Gastrocnemius medialis (tissue), 4 donors: Measurements from ENCODE around the gene MMP12. TPM values are rescaled to one million over a fixed set of nuclear protein-coding genes. Genes with fewer than 3 reads are reported as not detected.
"Not testable (repeated sequence)": the region's sequence is repeated elsewhere in the genome, so short reads cannot be mapped to it uniquely, and the experiment has no call there.

Experiments
- ATAC-seq, 2 donors: fragments of 150-250 bp; one replicate each; pipeline ENCODE4 v1.9.1; 2016
- DNase-seq, 2 donors: peaks; one replicate each; pipeline ENCODE4 v3.0.0-alpha.2; 2019
- H3K27ac ChIP-seq, 4 donors: fragments of 200-600 bp; sonication (generic); 1 replicate in 1 of 4; 2 replicates in 3 of 4; pipeline ENCODE4 v1.5.1; 2016 to 2018; ENCODE audit warnings: mild to moderate bottlenecking in 2 of 4, moderate library complexity in 1 of 4
- H3K27me3 ChIP-seq, 3 donors: fragments of 200-600 bp; sonication (generic) in 2 of 3; 1 replicate in 1 of 3; 2 replicates in 2 of 3; pipeline versions ENCODE4 v1.5.1 to v1.6.0; 2016 to 2019; ENCODE audit warnings: mild to moderate bottlenecking in 1 of 3, moderate library complexity in 1 of 3
- H3K36me3 ChIP-seq, 2 donors: fragments of 200-600 bp; sonication (generic) in 1 of 2; one replicate each; pipeline ENCODE4 v1.5.1; 2017 to 2018
- H3K4me1 ChIP-seq, 2 donors: fragments of 200-600 bp; sonication (generic) in 1 of 2; one replicate each; pipeline ENCODE4 v1.5.1; 2016 to 2017; ENCODE audit warnings: mild to moderate bottlenecking in 2 of 2
- H3K4me3 ChIP-seq, 4 donors: fragments of 200-600 bp; sonication (generic) in 3 of 4; 1 replicate in 1 of 4; 2 replicates in 3 of 4; pipeline ENCODE4 v1.5.1; 2016 to 2019; ENCODE audit warnings: mild to moderate bottlenecking in 2 of 4
- H3K9me3 ChIP-seq, 3 donors: fragments of 200-600 bp; sonication (generic) in 2 of 3; 1 replicate in 1 of 3; 2 replicates in 2 of 3; pipeline ENCODE4 v1.5.1; 2016 to 2019
- POLR2A ChIP-seq, 2 donors: fragments of 450-650 bp; IDR thresholded peaks; one replicate each; pipeline ENCODE4 v1.6.1; 2017; ENCODE audit warnings: antibody characterized with exemption in 2 of 2, mild to moderate bottlenecking in 2 of 2, moderate library complexity in 2 of 2
- in situ Hi-C, 4 donors: fragments of 200-750 bp; cut with MboI; loops; one replicate each; pipeline versions ENCODE4 v1.15.0 to v1.8.0; 2017; ENCODE audit warnings: low sequenced_read_pairs in 4 of 4
- intact Hi-C: fragments of 100-400 bp; cut with DNase I; formaldehyde crosslinking; loops from one replicate; pipeline ENCODE4 v1.15.1; 2023; ENCODE audit warnings: low total_unique reads
- total RNA-seq, 4 donors: library from RNA; depleted of rRNA; stranded (reverse); fragments of >200 nt; gene quantifications; one replicate each; pipeline versions ENCODE4 v1.1.0 to v1.2.3, GENCODE V29; 2016
- TF ChIP-seq, protein P1 (sequence below), 5 experiments: fragments of 450-650 bp in 3 of 5; fragments of 200-600 bp in 2 of 5; sonication (generic) in 2 of 5; IDR thresholded peaks in 4 of 5; conservative IDR thresholded peaks in 1 of 5; 1 replicate in 4 of 5; 2 replicates in 1 of 5; pipeline ENCODE4 v1.5.1; 2016 to 2019; ENCODE audit warnings: antibody characterized with exemption in 5 of 5, mild to moderate bottlenecking in 3 of 5, moderate library complexity in 3 of 5

The MMP12 gene
- total RNA-seq, 4 donors from 2014 or later, result not detected

DNA sequence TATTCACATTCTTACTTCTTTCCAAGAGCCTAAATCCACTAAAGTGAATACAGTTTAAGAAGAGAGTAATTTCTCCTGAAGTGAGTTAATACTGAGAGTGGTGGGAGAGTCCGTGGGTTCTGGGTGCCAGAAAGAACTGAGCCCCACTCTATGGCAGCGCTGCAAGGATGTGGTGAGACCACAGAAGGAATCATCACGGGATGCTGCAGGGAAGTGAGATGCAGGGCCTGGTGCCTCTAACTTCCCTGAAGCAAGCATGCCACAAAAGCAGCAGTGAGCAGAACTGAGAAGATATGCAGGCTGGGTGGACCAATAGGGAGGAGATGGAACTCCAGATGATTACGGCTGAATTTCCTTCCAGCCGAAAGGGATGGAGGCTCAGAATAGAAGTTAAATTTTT is 5.0 kb upstream of the MMP12 start:
- ATAC-seq (no peak), DNase-seq (no peak)
- no peak for TF ChIP-seq POLR2A (IDR thresholded peaks at IDR 0.05)
- TF ChIP-seq, protein P1, sequence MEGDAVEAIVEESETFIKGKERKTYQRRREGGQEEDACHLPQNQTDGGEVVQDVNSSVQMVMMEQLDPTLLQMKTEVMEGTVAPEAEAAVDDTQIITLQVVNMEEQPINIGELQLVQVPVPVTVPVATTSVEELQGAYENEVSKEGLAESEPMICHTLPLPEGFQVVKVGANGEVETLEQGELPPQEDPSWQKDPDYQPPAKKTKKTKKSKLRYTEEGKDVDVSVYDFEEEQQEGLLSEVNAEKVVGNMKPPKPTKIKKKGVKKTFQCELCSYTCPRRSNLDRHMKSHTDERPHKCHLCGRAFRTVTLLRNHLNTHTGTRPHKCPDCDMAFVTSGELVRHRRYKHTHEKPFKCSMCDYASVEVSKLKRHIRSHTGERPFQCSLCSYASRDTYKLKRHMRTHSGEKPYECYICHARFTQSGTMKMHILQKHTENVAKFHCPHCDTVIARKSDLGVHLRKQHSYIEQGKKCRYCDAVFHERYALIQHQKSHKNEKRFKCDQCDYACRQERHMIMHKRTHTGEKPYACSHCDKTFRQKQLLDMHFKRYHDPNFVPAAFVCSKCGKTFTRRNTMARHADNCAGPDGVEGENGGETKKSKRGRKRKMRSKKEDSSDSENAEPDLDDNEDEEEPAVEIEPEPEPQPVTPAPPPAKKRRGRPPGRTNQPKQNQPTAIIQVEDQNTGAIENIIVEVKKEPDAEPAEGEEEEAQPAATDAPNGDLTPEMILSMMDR (IDR thresholded peaks at IDR 0.05 in 4 of 5, conservative IDR thresholded peaks at IDR 0.05 in 1 of 5), result no peak
- no peaks in the 10 kb centered on the region for H3K36me3 ChIP-seq
- H3K27ac ChIP-seq, result no peak overlapping the region
- intact Hi-C loops, result no loop called here
- H3K4me3 ChIP-seq, result no peak overlapping the region
- no peaks in the 10 kb centered on the region for H3K9me3 ChIP-seq
- in situ Hi-C loops, result no loop called here
- H3K27me3 ChIP-seq, result no peaks in the 10 kb centered on the region
- H3K4me1 ChIP-seq, result no peaks in the 10 kb centered on the region

DNA sequence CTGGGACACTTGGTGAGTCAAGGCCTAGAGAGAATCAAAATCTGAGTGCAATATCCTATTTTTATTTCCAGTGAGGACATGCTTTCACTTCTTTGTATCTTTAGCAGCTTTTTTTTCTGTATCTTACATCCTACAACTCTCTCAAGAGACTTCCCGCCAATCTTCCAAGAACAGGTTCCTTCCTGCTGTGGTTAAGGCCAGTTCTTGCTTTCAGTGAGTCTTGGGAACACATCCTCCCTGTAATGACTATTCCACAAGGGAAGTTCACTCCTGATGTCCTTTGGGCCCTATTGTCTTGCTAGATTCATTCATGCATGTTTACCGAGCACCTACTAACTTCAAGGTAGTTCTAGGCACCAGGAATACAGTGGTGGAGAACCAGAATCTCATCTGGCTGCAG is 3.8 kb upstream of the MMP12 start:
- Histone ChIP-seq H3K27ac (no peak overlapping the region), H3K4me3 (no peak overlapping the region), H3K27me3 (no peaks in the 10 kb centered on the region), H3K36me3 (no peaks in the 10 kb centered on the region), H3K9me3 (no peaks in the 10 kb centered on the region), H3K4me1 (no peaks in the 10 kb centered on the region)
- in situ Hi-C loops (no loop called here), intact Hi-C loops (no loop called here)
- TF ChIP-seq POLR2A (IDR thresholded peaks at IDR 0.05), result no peak
- no peak for DNase-seq
- ATAC-seq, result no peak

DNA sequence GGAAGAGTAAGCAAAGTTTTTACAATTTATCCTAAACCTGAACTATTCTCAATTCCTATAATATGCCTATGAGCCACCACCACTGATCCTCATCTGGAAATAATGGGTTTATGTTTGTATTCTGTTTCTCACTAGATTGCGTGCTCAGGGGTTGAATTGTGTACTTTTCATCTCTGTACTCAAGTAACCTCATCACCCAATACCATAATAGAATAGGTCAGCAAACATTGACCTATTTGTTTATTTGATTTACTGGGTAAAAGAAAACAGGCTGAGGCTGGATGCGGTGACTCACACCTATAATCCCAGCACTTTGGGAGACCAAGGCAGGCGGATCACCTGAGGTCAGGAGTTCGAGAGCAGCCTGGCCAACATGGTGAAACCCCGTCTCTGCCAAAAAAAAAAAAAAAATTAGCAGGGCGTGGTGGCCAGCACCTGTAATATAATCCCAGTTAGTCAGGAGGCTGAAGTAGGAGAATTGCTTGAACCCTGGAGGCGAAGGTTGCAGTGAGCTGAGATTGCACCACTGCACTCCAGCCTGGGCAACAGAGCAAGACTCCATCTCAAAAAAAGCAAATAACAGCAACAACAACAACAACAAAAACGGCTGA is 5.3 kb downstream of the MMP12 start:
- DNase-seq, intact Hi-C loops: not testable (repeated sequence)

DNA sequence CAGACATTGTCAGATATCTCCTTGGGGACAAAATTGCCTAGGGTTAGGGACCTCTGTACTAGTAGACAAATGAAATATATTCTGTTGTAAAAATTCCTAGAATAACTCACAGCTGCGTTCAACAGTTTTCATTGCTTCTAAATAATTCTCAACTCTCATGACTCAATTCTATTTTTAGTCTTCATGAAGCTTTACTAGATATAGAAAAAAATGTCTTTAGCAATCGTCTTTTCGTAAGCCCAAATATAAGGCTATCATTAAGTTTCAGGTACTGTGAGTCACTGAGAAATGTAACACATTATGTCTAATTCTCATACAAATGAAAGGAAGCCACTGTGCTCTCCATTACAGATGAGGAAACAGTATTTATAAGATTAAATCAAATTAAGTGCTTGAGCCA is 6.4 kb downstream of the MMP12 start:
- TF ChIP-seq, protein P1 (IDR thresholded peaks at IDR 0.05 in 4 of 5, conservative IDR thresholded peaks at IDR 0.05 in 1 of 5), result no peak
- no peak for TF ChIP-seq POLR2A (IDR thresholded peaks at IDR 0.05)
- Histone ChIP-seq H3K36me3 (no peaks in the 10 kb centered on the region), H3K27me3 (no peaks in the 10 kb centered on the region), H3K4me1 (no peaks in the 10 kb centered on the region), H3K4me3 (no peak overlapping the region), H3K27ac (no peak overlapping the region), H3K9me3 (no peaks in the 10 kb centered on the region)
- ATAC-seq, result no peak
- intact Hi-C loops (no loop called here), in situ Hi-C loops (no loop called here)
- DNase-seq, result no peak

More for the DNA sequence above, 5.3 kb downstream of the MMP12 start:
- ATAC-seq, H3K4me1 ChIP-seq, in situ Hi-C loops, H3K9me3 ChIP-seq, H3K4me3 ChIP-seq, H3K36me3 ChIP-seq, H3K27ac ChIP-seq, H3K27me3 ChIP-seq: not testable (repeated sequence)

DNA sequence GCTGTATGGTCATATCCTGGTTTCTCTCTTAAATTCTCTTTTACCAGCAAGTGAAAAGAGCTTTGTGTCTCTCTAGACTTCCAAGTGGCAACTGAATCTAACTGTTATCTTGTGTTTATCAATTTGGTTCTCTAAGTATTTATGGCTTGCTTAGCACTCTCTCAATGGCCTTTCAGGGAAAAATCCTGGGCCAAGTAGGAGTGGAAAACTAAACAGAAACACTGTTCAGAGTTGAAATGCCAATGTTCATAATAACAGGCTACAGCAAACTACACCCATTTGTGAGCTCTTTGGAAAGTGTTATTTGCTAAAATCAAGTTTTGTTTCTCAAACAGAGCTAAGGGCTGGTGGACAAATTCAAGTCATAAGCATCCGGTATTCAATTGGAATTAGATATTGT is 10.1 kb downstream of the MMP12 start:
- DNase-seq (no peak), ATAC-seq (no peak)
- H3K4me1 ChIP-seq, result no peaks in the 10 kb centered on the region
- H3K9me3 ChIP-seq, result no peaks in the 10 kb centered on the region
- intact Hi-C loops, result no loop called here
- H3K27ac ChIP-seq, result no peak overlapping the region
- no peaks in the 10 kb centered on the region for H3K36me3 ChIP-seq
- H3K4me3 ChIP-seq, result no peak overlapping the region
- TF ChIP-seq, protein P1 (IDR thresholded peaks at IDR 0.05 in 4 of 5, conservative IDR thresholded peaks at IDR 0.05 in 1 of 5), result no peak
- TF ChIP-seq POLR2A (IDR thresholded peaks at IDR 0.05), result no peak
- H3K27me3 ChIP-seq, result no peaks in the 10 kb centered on the region
- in situ Hi-C loops, result no loop called here

DNA sequence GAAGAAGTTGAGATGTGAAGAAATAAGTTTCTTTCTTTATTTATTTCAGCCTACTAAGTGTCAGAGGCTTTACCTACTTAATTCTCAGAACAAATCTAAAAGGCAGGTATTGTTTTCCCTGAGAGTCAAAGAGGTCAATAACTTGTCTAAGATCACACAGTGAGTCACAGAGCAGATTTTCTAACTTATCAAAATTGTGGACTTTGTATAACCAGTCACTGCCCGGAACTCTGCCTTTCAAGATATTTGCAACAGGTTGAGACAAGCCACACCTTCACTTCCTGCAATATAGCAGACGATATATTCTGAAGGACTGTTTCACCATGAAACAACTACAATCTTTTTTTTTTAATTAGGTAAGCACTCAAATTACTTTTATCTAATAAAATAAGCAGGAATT is 20.8 kb downstream of the MMP12 start:
- H3K4me3 ChIP-seq, result no peak overlapping the region
- TF ChIP-seq, protein P1 (IDR thresholded peaks at IDR 0.05 in 4 of 5, conservative IDR thresholded peaks at IDR 0.05 in 1 of 5), result no peak
- no peak for TF ChIP-seq POLR2A (IDR thresholded peaks at IDR 0.05)
- in situ Hi-C loops (no loop called here), intact Hi-C loops (no loop called here)
- H3K36me3 ChIP-seq, result no peaks in the 10 kb centered on the region
- no peaks in the 10 kb centered on the region for H3K9me3 ChIP-seq
- H3K4me1 ChIP-seq, result no peaks in the 10 kb centered on the region
- ATAC-seq, result no peak
- DNase-seq, result no peak
- H3K27ac ChIP-seq, result peak overlapping the region in 2 of 4 donors; percentile 11 to 28
- H3K27me3 ChIP-seq, result no peaks in the 10 kb centered on the region
